PC-9 (cell line): ENCODE results near the gene LRIG3.

ENCODE experiments used
- EZH2 ChIP-seq: fragments of 200-600 bp; sonication (generic); IDR thresholded peaks from 2 replicates; pipeline ENCODE4 v1.8.0; 2017; ENCODE audit warnings: antibody characterized with exemption, low read depth
- TF ChIP-seq, protein P1 (sequence below): fragments of 200-600 bp; sonication (generic); conservative IDR thresholded peaks from 2 replicates; pipeline ENCODE4 v1.6.1; 2017; ENCODE audit warnings: mixed run types, antibody characterized with exemption, mild to moderate bottlenecking, moderate library complexity

DNA sequence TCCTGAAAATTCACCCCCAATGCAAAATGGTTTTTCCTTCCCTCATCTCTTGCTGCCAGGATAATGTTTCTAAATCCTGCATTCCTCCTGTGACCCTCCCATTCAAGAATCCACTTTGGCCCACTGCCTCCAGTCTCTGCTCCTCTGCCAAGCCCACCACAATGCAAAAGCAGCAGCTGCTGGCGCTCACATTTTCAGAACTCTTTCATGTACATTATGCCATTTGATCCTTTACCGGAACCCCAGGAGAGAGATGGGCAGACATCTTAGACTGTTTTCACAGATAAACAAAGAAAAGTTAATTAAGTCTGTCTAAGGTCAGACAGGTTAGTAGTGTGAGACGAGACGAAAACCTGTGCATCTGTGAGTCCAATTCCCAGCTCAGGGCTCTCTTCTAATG lies 12.9 kb downstream of the LRIG3 start:
- TF ChIP-seq, protein P1, sequence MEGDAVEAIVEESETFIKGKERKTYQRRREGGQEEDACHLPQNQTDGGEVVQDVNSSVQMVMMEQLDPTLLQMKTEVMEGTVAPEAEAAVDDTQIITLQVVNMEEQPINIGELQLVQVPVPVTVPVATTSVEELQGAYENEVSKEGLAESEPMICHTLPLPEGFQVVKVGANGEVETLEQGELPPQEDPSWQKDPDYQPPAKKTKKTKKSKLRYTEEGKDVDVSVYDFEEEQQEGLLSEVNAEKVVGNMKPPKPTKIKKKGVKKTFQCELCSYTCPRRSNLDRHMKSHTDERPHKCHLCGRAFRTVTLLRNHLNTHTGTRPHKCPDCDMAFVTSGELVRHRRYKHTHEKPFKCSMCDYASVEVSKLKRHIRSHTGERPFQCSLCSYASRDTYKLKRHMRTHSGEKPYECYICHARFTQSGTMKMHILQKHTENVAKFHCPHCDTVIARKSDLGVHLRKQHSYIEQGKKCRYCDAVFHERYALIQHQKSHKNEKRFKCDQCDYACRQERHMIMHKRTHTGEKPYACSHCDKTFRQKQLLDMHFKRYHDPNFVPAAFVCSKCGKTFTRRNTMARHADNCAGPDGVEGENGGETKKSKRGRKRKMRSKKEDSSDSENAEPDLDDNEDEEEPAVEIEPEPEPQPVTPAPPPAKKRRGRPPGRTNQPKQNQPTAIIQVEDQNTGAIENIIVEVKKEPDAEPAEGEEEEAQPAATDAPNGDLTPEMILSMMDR: no peak
- TF ChIP-seq EZH2: no peak
